BLaER1 (cell line): ENCODE data around the gene TMEM269.

Source experiments
- H3K27ac ChIP-seq: shearing (Covaris generic); formaldehyde crosslinking; 2 replicates; pipeline ENCODE4 v1.8.1; 2022
- H3K27me3 ChIP-seq: shearing (Covaris generic); formaldehyde crosslinking; 2 replicates; pipeline ENCODE4 v1.8.1; 2022
- H3K36me3 ChIP-seq: shearing (Covaris generic); formaldehyde crosslinking; 2 replicates; pipeline ENCODE4 v1.8.1; 2022
- H3K4me1 ChIP-seq: shearing (Covaris generic); formaldehyde crosslinking; 2 replicates; pipeline ENCODE4 v1.8.1; 2022
- H3K4me2 ChIP-seq: shearing (Covaris generic); formaldehyde crosslinking; 2 replicates; pipeline ENCODE4 v1.8.1; 2022
- H3K4me3 ChIP-seq: shearing (Covaris generic); formaldehyde crosslinking; 2 replicates; pipeline ENCODE4 v1.8.1; 2022
- H3K9ac ChIP-seq: shearing (Covaris generic); formaldehyde crosslinking; 2 replicates; pipeline ENCODE4 v1.8.1; 2022
- H3K9me3 ChIP-seq: shearing (Covaris generic); formaldehyde crosslinking; 2 replicates; pipeline ENCODE4 v1.8.1; 2022
- H4K20me1 ChIP-seq: shearing (Covaris generic); formaldehyde crosslinking; 2 replicates; pipeline ENCODE4 v1.8.1; 2022
- Cebpa-rat ChIP-seq: shearing (Covaris generic); IDR thresholded peaks from 2 replicates; pipeline ENCODE4 v1.8.1; 2022

The TMEM269 gene

GRCh38 chr1:42831273-42831672, 46.5 kb downstream of the TMEM269 start:
- H3K36me3 ChIP-seq: no peaks in the 10 kb centered on the region
- no peaks in the 10 kb centered on the region for H3K4me1 ChIP-seq
- no peaks in the 10 kb centered on the region for H3K9me3 ChIP-seq

GRCh38 chr1:42832641-42833240, 48.0 kb downstream of the TMEM269 start:
- TF ChIP-seq Cebpa-rat: no peak
- no peak overlapping the region for H3K9ac ChIP-seq
- no peaks in the 10 kb centered on the region for H3K36me3 ChIP-seq
- no peaks in the 10 kb centered on the region for H3K27me3 ChIP-seq
- H3K4me1 ChIP-seq: no peaks in the 10 kb centered on the region
- no peaks in the 10 kb centered on the region for H3K9me3 ChIP-seq
- H4K20me1 ChIP-seq: no peaks in the 10 kb centered on the region
- no peak overlapping the region for H3K4me3 ChIP-seq
- no peak overlapping the region for H3K27ac ChIP-seq
- no peak overlapping the region for H3K4me2 ChIP-seq

More at GRCh38 chr1:42831273-42831672, 46.5 kb downstream of the TMEM269 start:
- H3K9ac ChIP-seq: no peak overlapping the region
- TF ChIP-seq Cebpa-rat: no peak
- no peaks in the 10 kb centered on the region for H4K20me1 ChIP-seq
- no peaks in the 10 kb centered on the region for H3K27me3 ChIP-seq
- no peak overlapping the region for H3K4me3 ChIP-seq
- H3K4me2 ChIP-seq: no peak overlapping the region
- H3K27ac ChIP-seq: no peak overlapping the region

GRCh38 chr1:42833981-42834380, 49.2 kb downstream of the TMEM269 start:
- Histone ChIP-seq H3K27ac (no peak overlapping the region), H4K20me1 (no peaks in the 10 kb centered on the region), H3K36me3 (no peaks in the 10 kb centered on the region), H3K27me3 (no peaks in the 10 kb centered on the region), H3K9me3 (no peaks in the 10 kb centered on the region), H3K9ac (no peak overlapping the region), H3K4me1 (0 out of 2 replicates have a peak, but pooled peaks cover 4% of the 10 kb centered on the region), H3K4me2 (no peak overlapping the region), H3K4me3 (no peak overlapping the region)
- TF ChIP-seq Cebpa-rat: no peak

GRCh38 chr1:42834803-42835202, 50.0 kb downstream of the TMEM269 start:
- Histone ChIP-seq H3K4me2 (no peak overlapping the region), H4K20me1 (no peaks in the 10 kb centered on the region), H3K27me3 (no peaks in the 10 kb centered on the region), H3K4me3 (no peak overlapping the region), H3K9ac (no peak overlapping the region), H3K36me3 (no peaks in the 10 kb centered on the region), H3K9me3 (no peaks in the 10 kb centered on the region), H3K27ac (no peak overlapping the region), H3K4me1 (0 out of 2 replicates have a peak, but pooled peaks cover 4% of the 10 kb centered on the region)
- TF ChIP-seq Cebpa-rat: no peak

- Histone ChIP-seq H3K36me3 (no peaks in the 10 kb centered on the region), H3K9ac (no peak overlapping the region), H4K20me1 (no peaks in the 10 kb centered on the region), H3K27ac (no peak overlapping the region), H3K4me1 (0 out of 2 replicates have a peak, but pooled peaks cover 4% of the 10 kb centered on the region), H3K4me2 (no peak overlapping the region), H3K9me3 (no peaks in the 10 kb centered on the region), H3K27me3 (no peaks in the 10 kb centered on the region), H3K4me3 (no peak overlapping the region)
- no peak for TF ChIP-seq Cebpa-rat
Measured at GRCh38 chr1:42835422-42835821, 50.6 kb downstream of the TMEM269 start.

GRCh38 chr1:42837709-42838108, 52.9 kb downstream of the TMEM269 start:
- Histone ChIP-seq H3K9me3 (no peaks in the 10 kb centered on the region), H3K27me3 (no peaks in the 10 kb centered on the region), H3K36me3 (no peaks in the 10 kb centered on the region), H3K9ac (no peak overlapping the region), H4K20me1 (no peaks in the 10 kb centered on the region), H3K4me2 (no peak overlapping the region), H3K4me3 (no peak overlapping the region), H3K4me1 (0 out of 2 replicates have a peak, but pooled peaks cover 4% of the 10 kb centered on the region), H3K27ac (no peak overlapping the region)
- TF ChIP-seq Cebpa-rat: no peak

- Histone ChIP-seq H3K9me3 (no peaks in the 10 kb centered on the region), H3K4me1 (0 out of 2 replicates have a peak, but pooled peaks cover 4% of the 10 kb centered on the region), H3K27me3 (no peaks in the 10 kb centered on the region), H3K9ac (no peak overlapping the region), H3K36me3 (no peaks in the 10 kb centered on the region), H3K27ac (no peak overlapping the region), H4K20me1 (no peaks in the 10 kb centered on the region), H3K4me3 (no peak overlapping the region), H3K4me2 (no peak overlapping the region)
- no peak for TF ChIP-seq Cebpa-rat
Measured at GRCh38 chr1:42838482-42839190, 53.8 kb downstream of the TMEM269 start.

- TF ChIP-seq Cebpa-rat: no peak
- Histone ChIP-seq H3K4me2 (no peak overlapping the region), H3K4me3 (no peak overlapping the region), H3K9me3 (no peaks in the 10 kb centered on the region), H3K9ac (no peak overlapping the region), H3K36me3 (no peaks in the 10 kb centered on the region), H3K27me3 (no peaks in the 10 kb centered on the region), H3K4me1 (peaks cover 9% of the 10 kb centered on the region), H3K27ac (no peak overlapping the region), H4K20me1 (no peaks in the 10 kb centered on the region)
Measured at GRCh38 chr1:42841010-42841409, 56.2 kb downstream of the TMEM269 start.

GRCh38 chr1:42841440-42842147, 56.8 kb downstream of the TMEM269 start:
- no peak for TF ChIP-seq Cebpa-rat

More at GRCh38 chr1:42841440-42842147, 56.8 kb downstream of the TMEM269 start:
- Histone ChIP-seq H3K9me3 (no peaks in the 10 kb centered on the region), H3K4me1 (peaks cover 10% of the 10 kb centered on the region), H3K4me3 (no peak overlapping the region), H3K9ac (no peak overlapping the region), H3K27me3 (no peaks in the 10 kb centered on the region), H3K27ac (no peak overlapping the region), H3K4me2 (no peak overlapping the region), H3K36me3 (no peaks in the 10 kb centered on the region), H4K20me1 (no peaks in the 10 kb centered on the region)
